Osteocyte (in vitro differentiated cells): ENCODE data around the gene JADE3. TPM values are rescaled to one million over a fixed set of nuclear protein-coding genes. Genes with fewer than 3 reads are reported as not detected.
"Not testable (repeated sequence)": the region's sequence is repeated elsewhere in the genome, so short reads cannot be mapped to it uniquely, and the experiment has no call there.

ENCODE experiments used
- DNase-seq: peaks from one replicate; pipeline ENCODE4 v3.0.0; 2021; ENCODE audit warnings: mixed read lengths; ENCODE audit not compliant: unreplicated experiment; ENCODE audit errors: extremely low spot score
- H3K27ac Mint-ChIP-seq: one replicate; pipeline ENCODE4 v1.8.0; 2021; ENCODE audit warnings: mild to moderate bottlenecking, mixed read lengths; ENCODE audit not compliant: unreplicated experiment
- H3K27me3 Mint-ChIP-seq: one replicate; pipeline ENCODE4 v1.8.0; 2021; ENCODE audit warnings: mixed read lengths; ENCODE audit not compliant: unreplicated experiment
- H3K36me3 Mint-ChIP-seq: one replicate; pipeline ENCODE4 v1.8.0; 2021; ENCODE audit warnings: mixed read lengths; ENCODE audit not compliant: unreplicated experiment
- H3K4me1 Mint-ChIP-seq: one replicate; pipeline ENCODE4 v1.8.0; 2021; ENCODE audit warnings: mixed read lengths; ENCODE audit not compliant: unreplicated experiment
- H3K4me3 Mint-ChIP-seq: one replicate; pipeline ENCODE4 v1.8.0; 2021; ENCODE audit warnings: mild to moderate bottlenecking, moderate library complexity, mixed read lengths; ENCODE audit not compliant: unreplicated experiment
- H3K9me3 Mint-ChIP-seq: one replicate; pipeline ENCODE4 v1.8.0; 2021; ENCODE audit warnings: mixed read lengths; ENCODE audit not compliant: unreplicated experiment
- total RNA-seq: library from RNA; stranded (reverse); gene quantifications from 2 replicates; pipeline ENCODE4 v1.2.1, GENCODE V29; 2021
- TF ChIP-seq, protein P1 (sequence below): fragments of 200-600 bp; sonication (generic); IDR thresholded peaks from 2 replicates; pipeline ENCODE4 v1.5.0; 2021; ENCODE audit warnings: antibody characterized with exemption, mild to moderate bottlenecking, moderate library complexity

JADE3 gene
- total RNA-seq, 1 donor from 2014 or later, result 11.2 TPM

DNA sequence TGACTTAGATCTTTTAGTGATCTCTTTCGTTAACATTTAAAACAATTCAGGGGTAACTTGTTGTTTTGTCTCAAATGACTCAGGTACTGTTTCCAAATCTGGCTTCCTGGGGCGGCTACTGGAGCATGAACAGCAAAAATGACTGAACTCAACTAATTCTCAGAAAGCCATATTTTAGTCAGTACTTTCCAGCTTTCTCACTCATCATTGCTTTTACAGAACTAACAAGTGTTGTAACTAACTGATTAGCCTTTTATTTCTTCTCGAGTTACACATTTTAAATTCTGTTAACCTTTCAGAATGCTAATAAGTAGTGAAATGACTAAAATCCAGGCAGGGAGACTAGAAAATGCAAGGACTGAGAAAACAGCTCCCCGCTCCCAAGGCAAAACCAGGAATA, 55.3 kb downstream of the JADE3 start:
- Mint-ChIP-seq H3K36me3 (no peaks in the 10 kb centered on the region), H3K27me3 (no peaks in the 10 kb centered on the region), H3K9me3 (peaks cover 8% of the 10 kb centered on the region), H3K4me1 (peaks cover 16% of the 10 kb centered on the region), H3K27ac (no peak overlapping the region), H3K4me3 (no peak overlapping the region)
- TF ChIP-seq, protein P1, sequence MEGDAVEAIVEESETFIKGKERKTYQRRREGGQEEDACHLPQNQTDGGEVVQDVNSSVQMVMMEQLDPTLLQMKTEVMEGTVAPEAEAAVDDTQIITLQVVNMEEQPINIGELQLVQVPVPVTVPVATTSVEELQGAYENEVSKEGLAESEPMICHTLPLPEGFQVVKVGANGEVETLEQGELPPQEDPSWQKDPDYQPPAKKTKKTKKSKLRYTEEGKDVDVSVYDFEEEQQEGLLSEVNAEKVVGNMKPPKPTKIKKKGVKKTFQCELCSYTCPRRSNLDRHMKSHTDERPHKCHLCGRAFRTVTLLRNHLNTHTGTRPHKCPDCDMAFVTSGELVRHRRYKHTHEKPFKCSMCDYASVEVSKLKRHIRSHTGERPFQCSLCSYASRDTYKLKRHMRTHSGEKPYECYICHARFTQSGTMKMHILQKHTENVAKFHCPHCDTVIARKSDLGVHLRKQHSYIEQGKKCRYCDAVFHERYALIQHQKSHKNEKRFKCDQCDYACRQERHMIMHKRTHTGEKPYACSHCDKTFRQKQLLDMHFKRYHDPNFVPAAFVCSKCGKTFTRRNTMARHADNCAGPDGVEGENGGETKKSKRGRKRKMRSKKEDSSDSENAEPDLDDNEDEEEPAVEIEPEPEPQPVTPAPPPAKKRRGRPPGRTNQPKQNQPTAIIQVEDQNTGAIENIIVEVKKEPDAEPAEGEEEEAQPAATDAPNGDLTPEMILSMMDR, result no peak
- DNase-seq, result no peak

DNA sequence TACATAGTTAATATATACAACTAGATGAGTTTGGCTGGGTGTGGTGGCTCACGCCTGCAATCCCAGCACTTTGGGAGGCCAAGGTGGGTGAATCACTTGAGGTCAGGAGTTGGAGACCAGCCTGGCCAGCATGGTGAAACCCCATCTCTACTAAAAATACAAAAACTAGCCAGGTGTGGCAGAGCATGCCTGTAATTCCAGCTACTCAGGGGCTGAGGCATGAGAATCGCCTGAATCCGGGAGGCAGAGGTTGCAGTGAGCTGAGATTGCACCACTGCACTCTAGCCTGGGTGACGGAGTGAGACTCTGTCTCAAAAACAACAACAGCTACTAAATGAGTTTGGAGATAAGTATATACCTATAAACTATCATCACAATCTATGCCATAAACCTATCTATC, 64.8 kb downstream of the JADE3 start:
- H3K27me3 Mint-ChIP-seq, H3K4me3 Mint-ChIP-seq, H3K27ac Mint-ChIP-seq, DNase-seq, H3K36me3 Mint-ChIP-seq: not testable (repeated sequence)
- Mint-ChIP-seq H3K9me3 (peaks cover 13% of the 10 kb centered on the region), H3K4me1 (peaks cover 51% of the 10 kb centered on the region)

DNA sequence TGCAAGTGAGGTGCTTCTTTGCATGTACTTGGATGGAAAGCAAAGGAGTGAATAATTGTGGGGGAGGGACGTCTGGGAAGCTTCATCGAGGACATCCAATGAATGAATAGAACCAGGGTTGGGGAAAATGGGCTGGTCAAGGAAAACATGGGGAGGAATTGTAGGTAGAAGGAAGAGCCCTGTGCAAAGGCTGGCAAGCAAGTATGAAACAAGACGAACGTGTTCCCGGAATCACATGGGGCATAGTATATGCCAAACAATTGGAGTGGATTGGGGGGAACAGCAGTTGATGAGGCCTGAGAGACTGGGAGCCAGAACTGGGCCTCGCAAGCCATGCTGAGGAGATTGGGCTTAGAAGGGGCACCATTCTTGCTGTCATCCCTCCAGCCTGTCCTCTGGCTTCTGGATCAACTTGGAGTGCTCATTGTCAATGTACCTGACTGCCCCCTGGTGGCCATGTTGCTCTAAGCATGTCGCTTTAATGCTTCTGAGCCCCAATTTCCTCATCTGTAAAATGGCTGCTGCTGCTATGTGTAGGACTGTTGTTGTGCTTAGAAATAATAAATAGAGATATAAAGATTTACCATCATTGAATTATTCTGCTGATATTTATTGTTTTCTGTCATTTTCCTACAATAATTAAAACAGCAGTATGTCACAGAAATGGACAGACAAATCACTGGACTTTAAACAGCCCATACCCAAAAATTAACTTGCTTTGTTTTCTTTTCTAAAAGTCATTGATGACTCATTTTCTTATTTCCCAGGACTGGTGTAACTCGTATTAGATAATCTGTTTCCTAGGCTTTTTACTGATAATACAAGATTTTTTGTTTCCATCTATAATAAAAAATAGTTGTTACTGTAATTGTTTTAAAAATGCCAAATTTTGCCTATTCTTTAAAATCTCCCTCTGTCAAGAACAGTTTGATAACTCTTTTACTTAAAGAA, 66.4 kb downstream of the JADE3 start:
- TF ChIP-seq, protein P1, result peak; percentile 62
- H3K4me1 Mint-ChIP-seq, result peaks cover 37% of the 10 kb centered on the region
- peak; percentile 87 for DNase-seq

DNA sequence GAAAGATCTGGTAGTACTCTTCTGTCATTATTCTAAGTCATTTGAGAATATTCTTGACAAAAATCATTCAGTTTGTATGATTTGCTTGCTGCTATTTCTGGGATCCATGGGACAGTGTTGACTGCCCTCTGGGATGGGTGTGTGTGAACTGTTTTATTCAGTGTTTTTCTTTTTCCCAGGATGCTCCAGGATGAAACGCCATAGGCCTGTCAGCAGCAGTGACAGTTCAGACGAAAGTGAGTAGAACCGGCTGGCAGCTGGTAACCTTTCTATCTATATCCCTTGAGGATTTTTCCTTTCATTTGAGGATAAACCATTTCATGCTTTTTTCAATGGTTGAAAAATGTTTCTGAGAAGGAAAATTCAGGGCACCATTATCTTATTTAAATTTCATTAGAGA, 72.5 kb downstream of the JADE3 start:
- Mint-ChIP-seq H3K9me3 (peaks cover 27% of the 10 kb centered on the region), H3K4me3 (no peak overlapping the region), H3K27ac (no peak overlapping the region), H3K27me3 (no peaks in the 10 kb centered on the region), H3K4me1 (peaks cover 15% of the 10 kb centered on the region), H3K36me3 (peaks cover 13% of the 10 kb centered on the region)
- TF ChIP-seq, protein P1, result no peak
- no peak for DNase-seq

More for the DNA sequence above, 66.4 kb downstream of the JADE3 start:
- Mint-ChIP-seq H3K27me3 (no peaks in the 10 kb centered on the region), H3K4me3 (peak overlapping the region; percentile 44), H3K36me3 (no peaks in the 10 kb centered on the region), H3K9me3 (peaks cover 7% of the 10 kb centered on the region), H3K27ac (peak overlapping the region; percentile 92)

DNA sequence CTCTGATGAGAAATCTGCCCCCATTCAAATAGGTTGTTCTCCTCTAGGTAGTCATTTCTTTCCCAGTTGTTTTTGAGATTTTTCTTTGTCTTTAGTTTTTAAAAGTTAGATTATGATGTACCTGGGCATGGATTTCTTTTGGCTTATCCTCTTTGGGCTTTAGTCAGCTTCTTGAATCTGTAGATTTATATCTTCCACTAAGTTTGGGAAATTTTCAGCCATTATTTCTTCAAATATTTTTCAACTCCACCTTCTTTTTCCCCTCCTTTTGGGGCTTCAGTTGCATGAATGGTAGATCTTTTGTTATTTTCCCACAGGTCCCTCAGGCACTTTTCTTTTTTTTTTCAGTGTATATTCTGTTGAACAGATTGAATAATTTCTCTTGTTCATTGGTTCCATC, 77.3 kb downstream of the JADE3 start:
- Mint-ChIP-seq H3K36me3 (peaks cover 19% of the 10 kb centered on the region), H3K9me3 (peaks cover 31% of the 10 kb centered on the region), H3K27me3 (no peaks in the 10 kb centered on the region), H3K27ac (no peak overlapping the region), H3K4me3 (no peak overlapping the region), H3K4me1 (peaks cover 12% of the 10 kb centered on the region)
- DNase-seq, result no peak
- TF ChIP-seq, protein P1, result no peak
